GM12864 (cell line): Measurements from ENCODE around the gene OAS2.

Experiments
- DNase-seq: peaks from one replicate; pipeline ENCODE4 v3.0.0-alpha.2; 2011; ENCODE audit warnings: low read depth
- H3K4me3 ChIP-seq: 2 replicates; pipeline ENCODE4 v1.5.1; 2011; ENCODE audit warnings: mild to moderate bottlenecking, low read depth, low read length, control low read depth
- TF ChIP-seq, protein P1 (sequence below): IDR thresholded peaks from 2 replicates; pipeline ENCODE4 v1.5.1; 2011; ENCODE audit warnings: low read depth, mild to moderate bottlenecking, moderate library complexity, low read length, control low read depth, inconsistent platforms; ENCODE audit errors: missing control alignments

OAS2 gene

DNA sequence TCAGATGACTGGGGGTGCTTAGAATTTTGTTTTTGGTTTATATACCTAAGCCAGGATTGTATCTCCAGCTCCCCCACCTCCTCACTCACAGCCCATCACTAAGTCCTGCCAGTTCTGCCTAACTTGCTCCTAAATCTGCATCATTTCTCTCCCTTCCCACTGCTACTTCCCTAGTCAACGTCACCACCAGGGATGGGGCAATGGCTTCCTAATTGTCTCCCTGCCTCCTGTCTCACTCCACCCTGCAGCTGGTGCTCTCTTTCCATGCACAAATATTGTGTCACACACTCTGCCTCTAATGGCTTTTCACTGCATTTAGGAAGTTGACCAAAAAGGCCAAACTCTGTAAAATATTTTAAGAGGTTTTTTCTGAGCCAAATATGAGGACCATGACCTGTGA, 11.5 kb downstream of the OAS2 start:
- DNase-seq, result no peak
- TF ChIP-seq, protein P1, sequence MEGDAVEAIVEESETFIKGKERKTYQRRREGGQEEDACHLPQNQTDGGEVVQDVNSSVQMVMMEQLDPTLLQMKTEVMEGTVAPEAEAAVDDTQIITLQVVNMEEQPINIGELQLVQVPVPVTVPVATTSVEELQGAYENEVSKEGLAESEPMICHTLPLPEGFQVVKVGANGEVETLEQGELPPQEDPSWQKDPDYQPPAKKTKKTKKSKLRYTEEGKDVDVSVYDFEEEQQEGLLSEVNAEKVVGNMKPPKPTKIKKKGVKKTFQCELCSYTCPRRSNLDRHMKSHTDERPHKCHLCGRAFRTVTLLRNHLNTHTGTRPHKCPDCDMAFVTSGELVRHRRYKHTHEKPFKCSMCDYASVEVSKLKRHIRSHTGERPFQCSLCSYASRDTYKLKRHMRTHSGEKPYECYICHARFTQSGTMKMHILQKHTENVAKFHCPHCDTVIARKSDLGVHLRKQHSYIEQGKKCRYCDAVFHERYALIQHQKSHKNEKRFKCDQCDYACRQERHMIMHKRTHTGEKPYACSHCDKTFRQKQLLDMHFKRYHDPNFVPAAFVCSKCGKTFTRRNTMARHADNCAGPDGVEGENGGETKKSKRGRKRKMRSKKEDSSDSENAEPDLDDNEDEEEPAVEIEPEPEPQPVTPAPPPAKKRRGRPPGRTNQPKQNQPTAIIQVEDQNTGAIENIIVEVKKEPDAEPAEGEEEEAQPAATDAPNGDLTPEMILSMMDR, result no peak
- no peak overlapping the region for H3K4me3 ChIP-seq

DNA sequence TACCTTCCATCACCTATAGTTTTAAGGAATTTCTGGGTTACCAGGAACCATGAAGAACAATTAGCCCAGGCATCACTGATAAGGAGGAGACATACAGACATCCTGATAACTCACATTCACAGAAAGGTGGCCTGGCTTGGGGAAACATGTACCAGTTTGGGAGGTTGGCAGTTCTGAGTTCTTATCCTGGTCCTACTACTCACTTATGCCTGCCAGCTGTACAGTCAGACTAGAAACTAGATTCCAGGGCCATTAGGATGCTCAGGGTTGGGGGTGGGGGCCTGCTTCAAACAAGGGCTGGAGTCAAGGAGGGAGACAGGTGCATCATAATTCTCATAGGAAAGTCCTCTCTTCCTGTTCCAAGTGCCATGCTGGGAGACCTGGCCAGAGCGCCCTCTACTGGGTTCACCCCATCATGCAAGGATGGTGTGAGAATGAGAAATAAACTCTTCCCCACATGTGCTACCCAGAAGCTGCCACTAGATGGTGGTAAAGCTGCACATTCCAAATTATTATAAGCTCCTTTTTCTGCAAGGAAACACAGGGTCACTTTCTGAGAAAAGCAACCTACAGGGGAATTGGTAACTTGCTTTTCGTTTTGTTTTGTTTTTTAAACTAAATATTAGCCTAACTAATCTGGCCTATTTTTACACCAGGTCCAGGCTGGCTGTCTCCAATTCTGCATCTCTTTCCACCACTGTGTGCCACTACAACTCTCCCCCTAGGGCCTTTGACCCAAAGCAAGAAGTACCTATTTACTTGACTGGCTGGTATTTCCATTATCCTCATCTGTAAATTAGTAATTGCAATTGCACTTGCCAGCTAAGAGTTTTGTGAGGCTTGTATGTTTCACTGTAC, 14.5 kb downstream of the OAS2 start:
- peak; percentile 19 for DNase-seq
- TF ChIP-seq, protein P1, result peak; percentile 93

GRCh38 chr12:112995008-112995407, 16.7 kb downstream of the OAS2 start:
- no peak for DNase-seq
- no peak overlapping the region for H3K4me3 ChIP-seq
- TF ChIP-seq, protein P1, result no peak

More for the DNA sequence above, 14.5 kb downstream of the OAS2 start:
- H3K4me3 ChIP-seq, result no peak overlapping the region

DNA sequence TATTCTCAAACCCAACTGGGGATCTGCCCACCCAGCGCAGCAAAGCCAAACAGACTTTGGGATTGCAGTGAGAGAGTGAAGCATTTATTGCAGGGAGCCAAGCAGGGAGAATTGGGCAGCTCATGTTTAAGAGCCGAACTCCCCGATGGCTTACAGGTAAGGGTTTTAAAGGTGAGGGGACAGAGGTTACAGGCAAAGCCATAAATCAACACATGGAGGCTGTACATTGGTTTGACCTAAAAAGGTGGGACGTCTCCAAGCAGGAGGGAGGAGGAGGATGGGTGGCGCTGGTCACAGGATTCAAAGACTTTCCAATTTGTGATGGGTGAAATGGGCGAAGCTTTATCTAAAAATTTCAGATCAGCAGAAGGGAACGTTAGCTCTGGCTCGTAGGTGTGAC, 18.2 kb downstream of the OAS2 start:
- DNase-seq, result no peak
- TF ChIP-seq, protein P1, result no peak
- no peak overlapping the region for H3K4me3 ChIP-seq

DNA sequence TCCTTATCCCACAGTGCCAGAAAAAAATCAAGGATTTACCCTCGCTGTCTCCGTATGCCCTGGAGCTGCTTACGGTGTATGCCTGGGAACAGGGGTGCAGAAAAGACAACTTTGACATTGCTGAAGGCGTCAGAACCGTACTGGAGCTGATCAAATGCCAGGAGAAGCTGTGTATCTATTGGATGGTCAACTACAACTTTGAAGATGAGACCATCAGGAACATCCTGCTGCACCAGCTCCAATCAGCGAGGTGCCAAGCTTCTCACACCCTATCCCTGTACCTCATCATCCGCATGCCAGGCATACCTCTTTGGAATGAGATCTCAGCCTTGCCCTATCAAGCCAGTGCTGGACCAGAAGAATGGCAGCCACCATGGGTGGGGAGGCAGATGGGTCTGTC, 19.2 kb downstream of the OAS2 start:
- TF ChIP-seq, protein P1, result no peak
- DNase-seq, result no peak
- H3K4me3 ChIP-seq, result no peak overlapping the region

GRCh38 chr12:112998987-112999767, 20.9 kb downstream of the OAS2 start:
- DNase-seq, result peak; percentile 43
- H3K4me3 ChIP-seq, result no peak overlapping the region
- TF ChIP-seq, protein P1, result no peak
